Stimulated activated CD8-positive, alpha-beta memory T cell treated with anti-CD3 and anti-CD28 coated beads, Interleukin-15, amount 100 ng/mL, for 24 hours (primary cell): ENCODE measurements around the gene MARK4.

Experiments
- DNase-seq: peaks from one replicate; pipeline ENCODE4 v3.0.0-alpha.2; 2020; ENCODE audit warnings: low read depth

MARK4 gene

DNA sequence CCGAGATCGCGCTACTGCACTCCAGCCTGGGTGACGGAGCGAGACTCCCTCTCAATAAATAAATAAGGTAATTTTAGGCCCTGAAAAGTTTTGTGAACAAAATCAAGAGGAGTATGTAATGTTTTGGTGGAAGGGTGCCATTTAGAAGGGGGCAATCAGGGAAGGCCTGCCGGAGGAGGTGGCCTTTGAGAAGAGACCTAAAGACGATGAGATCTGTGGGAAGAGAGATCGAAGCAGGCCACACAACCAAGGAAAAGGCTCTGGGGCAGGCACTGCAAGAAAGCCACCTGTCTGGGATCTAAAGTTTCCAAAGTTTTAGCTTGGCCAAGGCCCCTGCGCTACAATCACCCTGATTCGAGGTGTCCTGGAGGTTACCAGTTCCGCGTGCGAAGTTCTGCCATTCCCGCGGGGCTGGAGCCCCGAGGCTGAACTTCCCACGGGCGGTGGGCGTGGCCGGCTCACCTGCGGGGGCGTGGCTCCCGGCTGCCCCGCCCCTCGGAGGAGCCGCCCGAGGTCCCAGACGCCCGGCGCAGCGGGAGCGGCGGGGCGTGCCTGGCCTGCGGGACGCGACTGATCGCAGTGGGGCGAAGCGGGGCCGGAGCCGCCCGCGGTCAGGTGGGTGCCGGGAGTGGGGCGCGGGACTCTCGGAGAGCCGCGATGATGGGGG is 89.3 kb downstream of the MARK4 start, which contains the start of gene KLC3:
TSS of gene KLC3 (plus strand) at position 519 of the 667 bp plus-strand sequence. CDS start 4,792 bp downstream, outside the sequence.
- DNase-seq, result peak; percentile 13

DNA sequence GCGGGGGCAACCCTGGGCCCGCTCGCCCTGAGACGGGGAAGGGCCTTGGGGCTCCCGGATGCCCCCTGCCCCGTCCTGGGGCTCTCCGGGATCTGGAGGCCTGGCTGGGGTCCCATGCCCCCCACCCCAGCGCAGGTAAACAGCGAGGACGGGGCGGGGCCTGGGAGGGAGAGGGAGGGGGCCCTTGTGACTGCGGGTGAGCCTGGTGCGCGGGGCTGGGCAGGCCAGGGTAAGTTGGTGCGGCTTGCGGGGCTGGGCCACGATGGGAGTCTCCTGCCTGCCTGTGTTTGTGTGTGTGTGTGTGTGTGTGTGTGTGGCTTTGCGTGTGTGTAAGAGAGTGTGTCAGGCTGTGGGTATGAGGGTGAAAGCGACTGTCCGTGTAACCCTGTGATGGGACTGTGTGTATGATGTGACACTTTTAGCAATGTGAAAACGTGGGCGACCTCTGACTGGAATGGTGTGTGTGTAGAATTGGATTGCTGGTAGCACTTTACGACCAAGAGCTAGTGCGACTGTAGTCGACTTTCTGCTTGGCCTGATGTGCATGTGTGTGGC is 89.9 kb downstream of the MARK4 start:
- no peak for DNase-seq

DNA sequence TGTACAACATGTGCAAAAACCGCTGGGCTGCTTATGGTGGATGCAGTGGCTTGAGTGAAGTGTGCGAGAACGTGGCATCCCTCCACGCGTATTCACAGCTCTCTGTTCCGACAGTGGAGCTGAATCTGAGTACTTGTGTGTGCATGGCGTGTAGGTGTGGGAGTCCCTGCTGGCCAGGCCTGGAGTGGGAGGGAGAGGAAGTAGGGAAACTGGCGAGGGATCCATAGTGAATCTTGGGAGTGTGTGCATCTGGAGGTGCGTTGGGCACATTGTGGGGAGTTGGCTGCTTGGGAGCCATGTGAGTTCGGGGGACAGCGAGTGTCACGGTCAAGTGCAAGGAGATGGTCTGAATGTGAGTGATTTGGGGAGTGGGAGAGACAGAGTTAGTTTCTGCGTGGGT is 91.8 kb downstream of the MARK4 start:
- DNase-seq, result no peak

DNA sequence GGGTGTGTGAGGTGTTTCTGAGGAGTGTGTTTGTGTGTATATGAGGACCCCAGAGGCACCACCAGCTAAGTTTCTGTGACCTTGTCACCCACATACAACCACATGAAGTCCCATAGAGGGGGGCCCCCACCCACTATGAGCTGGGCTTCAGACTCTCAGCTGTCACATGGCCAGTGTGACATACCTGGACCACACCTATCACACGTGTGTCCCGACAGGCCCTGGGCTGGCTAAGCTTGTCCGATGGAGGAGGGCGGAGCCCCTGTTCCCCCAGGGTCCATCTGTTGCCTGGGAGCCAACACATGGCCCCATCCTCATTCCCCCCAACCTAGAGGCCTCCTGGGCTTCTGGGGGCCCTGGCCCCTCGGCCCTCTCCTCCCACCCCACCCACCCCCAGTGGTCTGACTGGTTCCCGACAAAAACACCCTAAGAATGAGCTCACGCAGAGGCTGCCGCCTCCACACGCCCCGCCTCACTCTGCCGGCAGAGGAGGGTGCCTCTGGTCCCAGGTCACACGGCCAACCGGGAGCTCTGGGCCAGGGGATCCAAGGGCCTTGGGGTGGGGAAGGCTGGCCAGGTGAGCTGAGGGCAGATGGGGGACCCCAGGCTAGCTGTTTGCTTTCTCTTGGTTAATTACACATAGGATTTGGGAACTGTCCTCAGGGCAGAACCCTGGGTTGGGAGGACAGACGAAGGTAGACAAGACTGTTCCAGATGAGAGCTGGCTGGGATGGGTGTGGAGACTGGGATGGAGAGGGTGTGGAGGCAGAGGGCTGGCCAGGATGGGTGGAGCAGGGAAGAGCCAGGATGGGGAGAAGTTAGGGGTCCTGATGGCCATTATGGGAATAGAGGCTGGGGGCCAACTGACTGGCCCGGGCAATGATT is 93.8 kb downstream of the MARK4 start:
- DNase-seq, result no peak

DNA sequence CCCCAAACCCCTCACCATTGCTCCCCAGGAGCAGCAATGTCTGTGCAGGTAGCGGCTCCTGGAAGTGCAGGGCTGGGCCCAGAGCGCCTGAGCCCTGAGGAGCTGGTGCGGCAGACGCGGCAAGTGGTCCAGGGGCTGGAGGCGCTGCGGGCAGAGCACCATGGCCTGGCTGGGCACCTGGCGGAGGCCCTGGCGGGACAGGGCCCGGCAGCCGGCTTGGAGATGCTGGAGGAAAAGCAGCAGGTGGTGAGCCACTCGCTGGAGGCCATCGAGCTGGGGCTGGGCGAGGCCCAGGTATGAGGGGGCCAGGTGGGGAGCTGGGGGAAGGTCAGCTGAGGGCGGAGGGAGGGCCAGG is 94.4 kb downstream of the MARK4 start:
- no peak for DNase-seq

DNA sequence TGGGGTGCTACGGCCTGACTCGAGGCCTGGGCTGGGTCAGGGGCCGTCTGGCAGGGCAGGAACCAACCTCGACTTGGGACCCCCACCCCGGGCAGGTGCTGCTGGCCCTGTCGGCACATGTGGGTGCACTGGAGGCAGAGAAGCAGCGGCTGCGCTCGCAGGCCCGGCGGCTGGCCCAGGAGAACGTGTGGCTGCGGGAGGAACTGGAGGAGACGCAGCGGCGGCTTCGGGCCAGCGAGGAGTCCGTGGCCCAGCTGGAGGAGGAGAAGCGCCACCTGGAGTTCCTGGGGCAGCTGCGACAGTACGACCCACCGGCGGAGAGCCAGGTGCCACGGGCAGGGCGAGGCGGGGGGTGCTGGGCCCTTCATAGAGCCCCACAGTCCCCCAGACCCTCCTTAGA is 95.4 kb downstream of the MARK4 start:
- DNase-seq, result no peak

DNA sequence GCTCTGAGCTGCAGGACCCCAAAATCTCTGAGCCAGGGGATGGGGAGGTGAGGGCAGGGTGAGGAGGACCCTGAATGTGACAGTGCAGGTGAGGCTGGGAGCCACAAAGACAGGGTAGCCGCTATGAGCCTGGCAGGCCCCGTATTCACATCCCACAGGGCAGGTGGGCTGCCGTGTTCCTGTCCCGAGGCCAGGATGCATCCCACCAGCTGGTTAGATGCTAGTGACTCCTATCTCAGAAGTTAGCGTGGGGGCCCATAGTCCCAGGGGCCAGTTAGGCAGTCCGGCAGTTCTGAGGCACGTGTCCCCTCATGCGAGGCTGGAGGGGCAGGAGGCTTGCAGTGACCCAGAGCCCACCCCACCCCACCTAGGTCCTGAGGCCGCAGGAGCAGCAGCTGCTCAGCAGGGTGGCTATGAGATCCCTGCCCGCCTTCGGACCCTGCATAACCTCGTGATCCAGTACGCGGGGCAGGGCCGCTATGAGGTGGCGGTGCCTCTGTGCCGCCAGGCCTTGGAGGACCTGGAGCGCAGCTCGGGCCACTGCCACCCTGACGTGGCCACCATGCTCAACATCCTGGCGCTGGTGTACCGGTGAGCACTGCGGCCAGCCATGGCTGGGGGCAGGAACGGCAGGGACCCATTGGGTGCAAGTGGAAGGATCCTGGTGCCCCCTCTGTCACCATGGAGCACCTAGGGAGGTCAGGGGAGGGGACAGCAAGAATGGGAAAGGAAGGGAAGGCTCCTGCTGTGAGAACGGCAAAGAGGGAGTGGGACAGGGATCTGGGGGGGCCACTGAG is 96.7 kb downstream of the MARK4 start:
- DNase-seq, result no peak

DNA sequence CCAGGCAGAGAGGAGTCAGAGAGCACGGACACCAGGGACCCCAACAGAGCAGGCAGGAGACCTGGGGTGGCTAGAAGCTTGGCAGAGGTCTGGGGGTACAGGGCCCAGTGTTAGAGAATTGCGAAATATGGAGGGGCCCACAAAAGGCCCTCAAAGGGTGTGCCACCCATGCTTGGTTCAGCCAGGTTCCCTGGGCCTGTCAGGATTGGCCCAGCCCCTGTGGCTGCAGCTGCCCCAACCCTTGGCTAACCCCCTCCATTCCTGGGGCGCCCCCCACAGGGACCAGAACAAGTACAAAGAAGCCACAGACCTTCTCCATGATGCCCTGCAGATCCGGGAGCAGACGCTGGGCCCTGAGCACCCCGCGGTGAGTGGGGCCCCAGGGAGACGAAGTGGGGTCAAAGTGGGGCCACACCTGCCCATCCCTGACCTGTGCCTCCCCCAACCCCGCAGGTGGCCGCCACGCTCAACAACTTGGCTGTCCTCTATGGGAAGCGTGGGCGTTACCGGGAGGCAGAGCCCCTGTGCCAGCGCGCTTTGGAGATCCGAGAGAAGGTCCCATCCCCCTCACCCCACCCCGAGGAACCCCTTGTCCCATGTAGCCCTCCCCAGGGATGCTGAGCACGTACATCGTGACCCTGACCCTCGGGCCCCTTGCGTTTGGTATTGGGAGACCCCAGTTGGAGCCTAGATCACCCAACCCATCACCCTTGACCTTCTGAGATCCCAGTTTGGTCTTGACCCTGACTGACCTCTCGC is 97.5 kb downstream of the MARK4 start:
- no peak for DNase-seq

DNA sequence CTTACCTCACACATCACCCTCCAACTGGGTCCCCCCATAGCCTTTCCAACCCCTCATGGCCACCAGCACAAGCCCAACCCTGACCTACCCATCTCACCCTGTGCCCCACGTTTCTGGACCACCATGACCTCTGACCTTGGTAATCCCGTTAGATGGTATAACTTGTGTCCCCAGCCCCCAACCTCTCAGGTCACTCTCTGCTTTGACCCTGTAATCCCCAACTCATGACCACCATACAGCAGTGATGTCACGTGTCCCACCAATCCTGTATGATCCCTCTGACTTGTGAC is 98.0 kb downstream of the MARK4 start:
- DNase-seq, result no peak

DNA sequence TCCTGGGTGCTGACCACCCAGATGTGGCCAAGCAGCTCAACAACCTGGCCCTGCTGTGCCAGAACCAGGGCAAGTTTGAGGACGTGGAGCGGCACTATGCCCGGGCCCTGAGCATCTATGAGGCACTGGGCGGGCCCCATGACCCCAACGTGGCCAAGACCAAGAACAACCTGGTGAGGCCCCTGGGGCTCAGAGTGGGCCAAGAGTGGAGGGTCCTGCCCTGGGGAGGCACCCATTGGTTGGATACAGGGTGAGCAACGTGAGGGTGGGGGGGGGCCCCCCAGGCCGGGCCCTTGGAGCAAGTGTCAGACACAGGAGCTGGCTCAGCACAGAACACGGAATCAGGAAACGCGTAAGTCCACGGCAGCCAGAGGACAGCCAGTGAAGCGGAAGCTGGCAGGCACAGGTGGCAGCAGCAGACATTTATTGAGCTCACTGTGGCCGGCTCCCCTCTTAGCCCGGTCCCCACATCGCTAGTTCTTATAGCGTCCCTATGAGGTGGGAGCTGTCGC is 98.4 kb downstream of the MARK4 start:
- DNase-seq, result no peak

DNA sequence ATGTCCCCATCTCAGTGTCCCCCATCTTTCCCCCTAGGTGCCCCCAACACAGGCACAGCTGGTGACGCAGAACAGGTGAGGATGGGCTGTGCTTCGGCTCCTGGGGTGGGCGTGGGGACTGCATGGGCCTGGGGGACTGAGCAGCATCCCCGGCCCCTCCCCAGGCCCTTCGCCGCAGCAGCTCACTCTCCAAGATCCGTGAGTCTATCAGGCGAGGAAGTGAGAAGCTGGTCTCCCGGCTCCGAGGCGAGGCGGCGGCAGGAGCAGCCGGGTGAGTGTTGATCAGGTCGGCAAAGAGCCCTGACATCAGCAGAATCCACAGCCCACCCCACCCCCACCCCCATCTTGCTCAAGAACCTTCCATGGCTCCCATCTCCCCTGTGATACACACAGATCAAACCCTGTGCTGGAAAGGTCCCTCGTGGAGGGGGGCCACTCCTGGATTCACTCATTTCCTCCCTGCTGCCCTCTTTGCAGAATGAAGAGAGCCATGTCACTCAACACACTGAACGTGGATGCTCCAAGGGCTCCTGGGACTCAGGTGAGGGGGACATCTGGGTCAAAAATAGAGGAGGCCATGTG is 99.5 kb downstream of the MARK4 start:
- no peak for DNase-seq

DNA sequence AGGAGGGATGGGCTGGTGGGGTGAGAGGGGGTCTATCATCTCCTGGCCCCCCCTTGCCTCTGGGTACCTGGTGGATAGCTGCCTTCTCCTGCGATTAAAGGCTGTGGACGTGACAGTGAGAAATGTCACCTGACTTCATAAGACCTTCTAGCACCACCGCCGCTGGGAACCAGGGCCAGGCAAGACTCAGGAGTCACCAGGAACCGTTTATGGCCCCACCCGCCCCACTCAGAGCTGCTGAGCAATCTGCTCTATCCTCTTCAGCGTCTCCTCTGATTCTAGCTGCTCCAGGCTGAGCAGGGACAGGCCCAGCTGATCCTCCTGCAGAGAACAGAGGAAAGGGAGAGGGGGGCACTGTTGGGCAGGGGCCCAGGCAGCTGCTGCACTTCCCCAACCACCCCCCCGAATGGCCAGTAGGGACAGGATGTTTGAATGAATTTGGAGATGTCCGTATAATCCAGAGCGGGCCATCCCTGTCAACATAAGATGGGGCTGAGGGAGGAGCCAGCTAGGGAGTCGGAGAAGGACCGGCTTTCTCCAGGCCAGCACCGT is 100.4 kb downstream of the MARK4 start:
- no peak for DNase-seq

DNA sequence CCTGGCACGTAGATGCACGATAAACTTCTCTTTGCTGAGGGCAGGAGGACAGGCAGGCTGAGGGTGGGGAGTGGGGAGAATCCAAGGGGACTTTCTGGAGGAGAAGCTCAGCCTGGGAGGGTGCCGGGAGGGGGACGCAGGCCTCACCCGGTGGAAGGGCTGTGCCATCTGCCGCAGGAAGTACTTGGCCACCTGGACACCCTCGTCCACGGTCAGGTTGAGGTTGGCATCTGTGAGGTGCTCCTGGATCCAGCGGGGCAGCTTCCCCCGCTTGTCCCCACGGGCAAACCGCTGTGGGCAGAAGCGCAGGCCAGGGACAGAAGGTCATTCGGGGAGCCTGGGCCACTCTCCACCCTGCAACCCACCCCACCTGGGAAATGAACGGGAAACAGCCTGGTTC is 101.0 kb downstream of the MARK4 start:
- no peak for DNase-seq

DNA sequence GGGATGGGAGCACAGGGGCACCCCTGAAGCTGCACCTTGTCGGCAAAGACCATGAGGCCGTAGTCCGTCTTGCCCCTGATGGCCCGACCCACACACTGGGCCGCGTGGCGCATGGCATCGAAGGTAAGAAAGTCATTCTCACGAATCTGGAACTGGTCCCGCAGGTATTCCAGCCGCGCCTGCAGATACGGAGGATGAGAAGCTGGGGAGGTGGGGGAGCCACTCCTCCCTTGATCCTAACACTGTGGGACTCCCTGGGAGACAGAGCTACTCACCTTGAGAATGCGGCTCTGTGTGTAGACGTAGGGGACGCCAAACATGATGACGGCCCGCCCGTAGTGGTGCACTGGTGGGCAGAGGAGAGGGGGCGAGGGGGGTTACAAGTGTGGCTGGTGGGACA is 101.4 kb downstream of the MARK4 start:
- no peak for DNase-seq

DNA sequence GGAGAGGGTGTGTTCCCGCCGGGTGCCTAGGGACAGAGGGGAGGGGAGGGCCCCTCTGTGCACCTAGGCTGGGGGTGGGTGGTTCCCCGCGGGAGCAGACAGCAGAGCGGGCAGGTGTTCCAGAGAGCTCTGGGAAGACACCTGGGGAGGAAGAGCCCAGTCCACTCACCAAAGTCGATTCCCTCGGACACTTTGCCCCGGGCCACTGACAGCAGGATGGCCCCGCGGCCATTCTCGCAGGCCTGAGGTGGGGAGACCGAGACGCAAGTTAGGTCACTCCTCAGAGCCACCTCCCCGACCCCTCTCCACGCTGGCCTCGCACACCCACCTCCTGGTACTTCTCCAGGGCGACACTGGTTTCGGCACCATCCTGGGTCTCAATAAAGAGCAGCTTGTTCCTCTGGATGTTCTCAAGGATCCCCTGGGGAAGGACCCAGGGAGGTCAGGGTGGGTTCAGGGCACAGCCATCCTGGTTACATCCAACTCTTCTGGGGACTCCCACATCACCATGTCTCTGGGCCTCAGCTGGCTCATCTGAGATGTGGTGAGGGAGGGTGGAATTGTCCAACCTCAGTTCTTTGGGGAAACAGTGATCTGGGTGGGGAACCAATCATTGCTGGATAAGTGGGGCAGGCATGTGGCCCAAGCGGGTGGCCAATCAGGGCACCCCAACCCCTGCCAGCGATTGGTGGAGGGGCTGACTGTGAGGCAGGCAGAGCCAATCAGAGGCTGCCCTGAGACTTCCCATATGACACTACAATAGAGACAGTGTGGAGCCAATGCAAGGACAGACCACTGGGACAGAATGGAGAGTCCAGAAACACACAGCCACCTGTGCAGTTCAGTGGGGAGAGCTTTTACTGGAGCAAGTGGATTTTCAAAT is 102.1 kb downstream of the MARK4 start:
- no peak for DNase-seq

DNA sequence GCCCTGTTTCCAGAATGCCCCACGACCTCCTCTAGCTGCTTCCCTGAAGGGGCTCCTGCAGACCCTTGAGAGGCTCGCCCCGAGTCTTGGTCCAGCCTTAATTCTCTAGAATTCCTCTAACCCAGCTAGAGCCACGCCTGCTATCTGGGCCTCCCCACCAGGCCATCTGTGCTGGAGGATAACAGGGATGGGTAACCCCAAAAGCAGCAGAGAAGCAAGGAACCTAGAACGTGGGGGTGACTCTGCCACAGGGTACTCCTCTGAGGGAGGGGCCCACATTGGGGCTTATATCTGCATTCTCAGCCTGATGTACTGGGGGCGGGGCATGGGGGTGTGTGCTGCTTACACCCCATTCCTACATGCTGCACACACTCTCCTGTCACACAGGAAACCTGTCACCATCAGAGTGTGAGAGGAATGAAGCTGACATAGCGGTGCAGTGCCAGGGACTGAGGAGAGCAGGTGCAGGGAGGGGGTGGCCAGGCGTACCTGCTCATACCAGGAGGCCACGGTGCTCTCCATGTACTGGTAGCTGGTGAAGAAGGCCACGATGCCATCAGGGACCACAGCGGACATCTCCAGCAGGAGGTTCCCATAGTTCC is 103.3 kb downstream of the MARK4 start:
- no peak for DNase-seq
